Measurements from ENCODE around the gene NELFCD. TPM values are rescaled to one million over a fixed set of nuclear protein-coding genes. Genes with fewer than 3 reads are reported as not detected.

NELFCD gene
- total and polyA plus RNA-seq, 2 experiments from 2014 or later: 36.3 to 57.4 TPM

GRCh38 chr20:59019217-59019616 lies 38.2 kb downstream of the NELFCD start, which contains the start of gene TUBB1:
TUBB1 (plus strand) TSS chr20:59019429; CDS start chr20:59019523, 94 bp downstream.
- Histone ChIP-seq H3K4me1 (ENCODE audit: insufficient read depth) (peaks cover 23% of the 10 kb centered on the region), H3K9me3 (ENCODE audit: low read depth) (no peaks in the 10 kb centered on the region), H3K4me2 (ENCODE audit: unreplicated experiment) (no peak within 1 kb of the TSS), H3K27me3 (replicated peaks; ENCODE audit: insufficient read depth) (no peaks in the 10 kb centered on the region), H3K79me2 (ENCODE audit: insufficient read depth) (0 out of 2 replicates have a peak, but pooled peaks cover 4% of the 10 kb centered on the region), H3K36me3 (ENCODE audit: low read depth) (peaks cover 3% of the 10 kb centered on the region; the same call in 1 of the 2 replicates), H4K20me1 (ENCODE audit: insufficient read depth) (no peaks in the 10 kb centered on the region), H3F3A (ENCODE audit: insufficient read depth) (peaks cover 18% of the 10 kb centered on the region), H3K9me2 (ENCODE audit: insufficient read depth) (no peaks in the 10 kb centered on the region), H3K27ac (no peak within 1 kb of the TSS), H3K9ac (no peak within 1 kb of the TSS), H3K4me3 (no peak within 1 kb of the TSS), H2AFZ (no peak within 1 kb of the TSS)
- in situ Hi-C loops (cut with MboI): loop anchor here (25.0 kb wide), 1 partner anchor 782 kb away; the partner anchor contains the start of gene ANKRD60
- TF ChIP-seq EZH2phosphoT487 (IDR thresholded peaks at IDR 0.05; ENCODE audit: insufficient read depth, low read depth) (no peak), EZH2 (IDR thresholded peaks at IDR 0.05; ENCODE audit: insufficient read depth, poor library complexity, severe bottlenecking) (no peak)
- 95 to 96% methylated on average over 5 of the region's 5 CpGs for WGBS, 2 experiments (ENCODE audit: low coverage in 1 of 2, low lambda C conversion rate in 2 of 2, missing lambda C conversion rate in 2 of 2)
- no peak for DNase-seq

- WGBS, 2 experiments (ENCODE audit: low coverage in 1 of 2, low lambda C conversion rate in 2 of 2, missing lambda C conversion rate in 2 of 2): 54 to 64% methylated on average over 5 of the region's 5 CpGs
Observed at GRCh38 chr20:59020938-59021551, 40.0 kb downstream of the NELFCD start.

GRCh38 chr20:59022754-59023153 lies 41.7 kb downstream of the NELFCD start:
- H3K4me1 ChIP-seq (ENCODE audit: insufficient read depth): peaks cover 13% of the 10 kb centered on the region
- no peak for DNase-seq
- H3K4me3 ChIP-seq: no peak overlapping the region
- peaks cover 7% of the 10 kb centered on the region; the same call in 1 of the 2 replicates for H4K20me1 ChIP-seq (ENCODE audit: insufficient read depth)
- no peak overlapping the region for H3K27ac ChIP-seq
- no peaks in the 10 kb centered on the region for H3K9me2 ChIP-seq (ENCODE audit: insufficient read depth)
- H3K9ac ChIP-seq: no peak overlapping the region
- TF ChIP-seq EZH2 (IDR thresholded peaks at IDR 0.05; ENCODE audit: insufficient read depth, poor library complexity, severe bottlenecking) (no peak), EZH2phosphoT487 (IDR thresholded peaks at IDR 0.05; ENCODE audit: insufficient read depth, low read depth) (no peak)
- H3K79me2 ChIP-seq (ENCODE audit: insufficient read depth): peaks cover 36% of the 10 kb centered on the region
- peaks cover 27% of the 10 kb centered on the region; the same call in 1 of the 2 replicates for H3F3A ChIP-seq (ENCODE audit: insufficient read depth)
- no peak overlapping the region for H3K4me2 ChIP-seq (ENCODE audit: unreplicated experiment)
- in situ Hi-C loops (cut with MboI): loop anchor here (25.0 kb wide), 1 partner anchor 785 kb away; the partner anchor contains the start of gene ANKRD60
- H3K9me3 ChIP-seq (ENCODE audit: low read depth): no peaks in the 10 kb centered on the region
- H3K36me3 ChIP-seq (ENCODE audit: low read depth): peaks cover 17% of the 10 kb centered on the region; the same call in 1 of the 2 replicates
- WGBS, 2 experiments (ENCODE audit: low coverage in 1 of 2, low lambda C conversion rate in 2 of 2, missing lambda C conversion rate in 2 of 2): 93 to 95% methylated on average over 15 of the region's 15 CpGs
- no peak overlapping the region for H2AFZ ChIP-seq
- no peaks in the 10 kb centered on the region for H3K27me3 ChIP-seq (replicated peaks; ENCODE audit: insufficient read depth)

More at GRCh38 chr20:59020938-59021551, 40.0 kb downstream of the NELFCD start:
- no peak overlapping the region for H2AFZ ChIP-seq
- no peaks in the 10 kb centered on the region for H3K27me3 ChIP-seq (replicated peaks; ENCODE audit: insufficient read depth)
- no peaks in the 10 kb centered on the region for H4K20me1 ChIP-seq (ENCODE audit: insufficient read depth)
- peaks cover 18% of the 10 kb centered on the region for H3K79me2 ChIP-seq (ENCODE audit: insufficient read depth)
- H3K27ac ChIP-seq: peak overlapping the region; percentile 26; the same call in 1 of the 2 replicates
- H3K36me3 ChIP-seq (ENCODE audit: low read depth): peaks cover 13% of the 10 kb centered on the region; the same call in 1 of the 2 replicates
- peak overlapping the region; percentile 21 for H3K4me2 ChIP-seq (ENCODE audit: unreplicated experiment)
- H3K9ac ChIP-seq: no peak overlapping the region
- in situ Hi-C loops (cut with MboI): loop anchor here (25.0 kb wide), 1 partner anchor 784 kb away; the partner anchor contains the start of gene ANKRD60
- H3K4me3 ChIP-seq: no peak overlapping the region
- peaks cover 16% of the 10 kb centered on the region; the same call in 1 of the 2 replicates for H3F3A ChIP-seq (ENCODE audit: insufficient read depth)
- DNase-seq: peak; percentile 66
- H3K9me2 ChIP-seq (ENCODE audit: insufficient read depth): no peaks in the 10 kb centered on the region
- no peaks in the 10 kb centered on the region for H3K9me3 ChIP-seq (ENCODE audit: low read depth)
- H3K4me1 ChIP-seq (ENCODE audit: insufficient read depth): peaks cover 16% of the 10 kb centered on the region; the same call in 1 of the 2 replicates
- no peak for TF ChIP-seq EZH2phosphoT487 (IDR thresholded peaks at IDR 0.05; ENCODE audit: insufficient read depth, low read depth)
- no peak for TF ChIP-seq EZH2 (IDR thresholded peaks at IDR 0.05; ENCODE audit: insufficient read depth, poor library complexity, severe bottlenecking)

GRCh38 chr20:59023616-59024015 lies 42.6 kb downstream of the NELFCD start:
- 94 to 95% methylated on average over 13 of the region's 13 CpGs for WGBS, 2 experiments (ENCODE audit: low coverage in 1 of 2, low lambda C conversion rate in 2 of 2, missing lambda C conversion rate in 2 of 2)
- H3K79me2 ChIP-seq (ENCODE audit: insufficient read depth): peaks cover 44% of the 10 kb centered on the region
- in situ Hi-C loops (cut with MboI): loop anchor here (25.0 kb wide), 1 partner anchor 786 kb away; the partner anchor contains the start of gene ANKRD60

More at GRCh38 chr20:59023616-59024015, 42.6 kb downstream of the NELFCD start:
- Histone ChIP-seq H3K9ac (no peak overlapping the region), H3K4me3 (no peak overlapping the region), H2AFZ (no peak overlapping the region), H3F3A (ENCODE audit: insufficient read depth) (peaks cover 34% of the 10 kb centered on the region), H3K36me3 (ENCODE audit: low read depth) (peaks cover 22% of the 10 kb centered on the region; the same call in 1 of the 2 replicates), H3K27me3 (replicated peaks; ENCODE audit: insufficient read depth) (no peaks in the 10 kb centered on the region), H3K4me1 (ENCODE audit: insufficient read depth) (peaks cover 22% of the 10 kb centered on the region), H3K4me2 (ENCODE audit: unreplicated experiment) (no peak overlapping the region), H4K20me1 (ENCODE audit: insufficient read depth) (peaks cover 11% of the 10 kb centered on the region; the same call in 1 of the 2 replicates), H3K9me2 (ENCODE audit: insufficient read depth) (no peaks in the 10 kb centered on the region), H3K27ac (no peak overlapping the region), H3K9me3 (ENCODE audit: low read depth) (no peaks in the 10 kb centered on the region)
- TF ChIP-seq EZH2 (IDR thresholded peaks at IDR 0.05; ENCODE audit: insufficient read depth, poor library complexity, severe bottlenecking) (no peak), EZH2phosphoT487 (IDR thresholded peaks at IDR 0.05; ENCODE audit: insufficient read depth, low read depth) (no peak)
- DNase-seq: no peak

Measured in GM23248 (cell line).